Measurements from ENCODE around the gene ASIC4.

The ASIC4 gene

DNA sequence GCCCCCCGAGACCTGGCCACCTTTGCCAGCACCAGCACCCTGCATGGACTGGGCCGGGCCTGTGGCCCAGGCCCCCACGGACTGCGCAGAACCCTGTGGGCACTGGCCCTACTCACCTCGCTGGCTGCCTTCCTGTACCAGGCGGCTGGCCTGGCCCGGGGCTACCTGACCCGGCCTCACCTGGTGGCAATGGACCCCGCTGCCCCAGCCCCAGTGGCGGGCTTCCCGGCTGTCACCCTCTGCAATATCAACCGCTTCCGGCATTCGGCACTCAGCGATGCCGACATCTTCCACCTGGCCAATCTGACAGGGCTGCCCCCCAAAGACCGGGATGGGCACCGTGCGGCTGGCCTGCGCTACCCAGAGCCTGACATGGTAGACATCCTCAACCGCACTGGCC lies 554 bp downstream of the ASIC4 start:
- TF ChIP-seq, protein P1, sequence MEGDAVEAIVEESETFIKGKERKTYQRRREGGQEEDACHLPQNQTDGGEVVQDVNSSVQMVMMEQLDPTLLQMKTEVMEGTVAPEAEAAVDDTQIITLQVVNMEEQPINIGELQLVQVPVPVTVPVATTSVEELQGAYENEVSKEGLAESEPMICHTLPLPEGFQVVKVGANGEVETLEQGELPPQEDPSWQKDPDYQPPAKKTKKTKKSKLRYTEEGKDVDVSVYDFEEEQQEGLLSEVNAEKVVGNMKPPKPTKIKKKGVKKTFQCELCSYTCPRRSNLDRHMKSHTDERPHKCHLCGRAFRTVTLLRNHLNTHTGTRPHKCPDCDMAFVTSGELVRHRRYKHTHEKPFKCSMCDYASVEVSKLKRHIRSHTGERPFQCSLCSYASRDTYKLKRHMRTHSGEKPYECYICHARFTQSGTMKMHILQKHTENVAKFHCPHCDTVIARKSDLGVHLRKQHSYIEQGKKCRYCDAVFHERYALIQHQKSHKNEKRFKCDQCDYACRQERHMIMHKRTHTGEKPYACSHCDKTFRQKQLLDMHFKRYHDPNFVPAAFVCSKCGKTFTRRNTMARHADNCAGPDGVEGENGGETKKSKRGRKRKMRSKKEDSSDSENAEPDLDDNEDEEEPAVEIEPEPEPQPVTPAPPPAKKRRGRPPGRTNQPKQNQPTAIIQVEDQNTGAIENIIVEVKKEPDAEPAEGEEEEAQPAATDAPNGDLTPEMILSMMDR (IDR thresholded peaks at IDR 0.05; ENCODE audit: insufficient read depth, low read depth, low read length, missing control alignments): no peak
- H3K4me3 ChIP-seq (ENCODE audit: low read depth, low read length): no peak overlapping the region
- DNase-seq (ENCODE audit: low read depth): no peak

DNA sequence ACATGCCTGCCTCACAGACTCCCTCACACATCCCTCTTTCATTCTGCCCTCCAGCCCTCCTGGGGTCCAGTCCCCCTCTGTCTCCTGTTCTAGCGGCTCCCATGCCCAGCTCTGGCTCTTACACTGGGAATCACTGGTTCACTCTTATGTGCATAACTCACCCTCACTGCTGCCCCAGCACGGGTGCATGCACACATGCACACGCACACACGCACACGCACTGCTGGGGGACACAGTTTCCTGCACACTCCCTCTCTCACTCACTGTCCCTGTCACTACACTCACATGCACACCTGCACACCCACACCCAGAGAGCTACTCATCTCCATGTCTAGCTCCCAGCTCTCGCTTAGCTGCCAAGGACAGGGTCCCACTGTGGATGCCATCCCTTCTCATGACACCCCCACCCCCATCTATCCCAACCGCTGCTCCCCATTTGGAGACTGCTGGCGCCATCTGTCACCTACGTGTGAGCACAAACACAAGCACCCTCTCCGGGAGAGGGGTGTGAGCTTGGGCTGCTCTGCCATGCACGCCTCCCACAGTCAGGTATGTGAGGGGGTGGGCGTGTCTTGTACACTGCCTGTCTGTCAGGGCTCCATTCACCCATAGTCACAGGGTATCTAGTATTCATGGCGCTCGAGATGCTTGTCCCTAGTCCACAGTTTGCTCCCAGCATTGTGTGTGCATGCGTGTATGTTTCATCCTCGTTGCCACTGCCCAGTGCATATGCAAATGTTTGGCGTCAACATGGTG lies 1.8 kb downstream of the ASIC4 start:
- H3K4me3 ChIP-seq (ENCODE audit: low read depth, low read length): no peak overlapping the region
- no peak for DNase-seq (ENCODE audit: low read depth)
- TF ChIP-seq, protein P1 (IDR thresholded peaks at IDR 0.05; ENCODE audit: insufficient read depth, low read depth, low read length, missing control alignments): no peak

DNA sequence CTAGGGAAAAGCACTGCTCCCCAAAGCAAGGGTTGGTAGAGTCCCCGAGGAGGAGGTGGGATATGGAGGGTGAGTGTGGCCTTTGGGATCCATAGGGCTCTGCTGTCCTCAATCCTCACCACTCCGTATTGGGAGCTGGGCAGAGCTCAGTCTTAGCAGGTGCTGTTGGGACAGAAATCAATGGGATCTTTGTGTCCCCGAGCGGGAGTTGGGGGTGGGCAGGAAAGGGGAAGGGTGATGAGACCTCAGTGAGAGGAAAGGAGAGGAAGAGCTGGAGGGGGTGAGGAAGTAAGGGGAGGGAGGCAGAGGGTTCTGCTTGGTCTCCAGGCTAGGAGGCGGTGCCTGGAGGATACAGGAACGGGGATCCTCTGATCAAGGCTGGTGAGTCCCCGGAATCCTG lies 2.6 kb downstream of the ASIC4 start:
- no peak for DNase-seq (ENCODE audit: low read depth)
- H3K4me3 ChIP-seq (ENCODE audit: low read depth, low read length): no peak overlapping the region
- TF ChIP-seq, protein P1 (IDR thresholded peaks at IDR 0.05; ENCODE audit: insufficient read depth, low read depth, low read length, missing control alignments): no peak

DNA sequence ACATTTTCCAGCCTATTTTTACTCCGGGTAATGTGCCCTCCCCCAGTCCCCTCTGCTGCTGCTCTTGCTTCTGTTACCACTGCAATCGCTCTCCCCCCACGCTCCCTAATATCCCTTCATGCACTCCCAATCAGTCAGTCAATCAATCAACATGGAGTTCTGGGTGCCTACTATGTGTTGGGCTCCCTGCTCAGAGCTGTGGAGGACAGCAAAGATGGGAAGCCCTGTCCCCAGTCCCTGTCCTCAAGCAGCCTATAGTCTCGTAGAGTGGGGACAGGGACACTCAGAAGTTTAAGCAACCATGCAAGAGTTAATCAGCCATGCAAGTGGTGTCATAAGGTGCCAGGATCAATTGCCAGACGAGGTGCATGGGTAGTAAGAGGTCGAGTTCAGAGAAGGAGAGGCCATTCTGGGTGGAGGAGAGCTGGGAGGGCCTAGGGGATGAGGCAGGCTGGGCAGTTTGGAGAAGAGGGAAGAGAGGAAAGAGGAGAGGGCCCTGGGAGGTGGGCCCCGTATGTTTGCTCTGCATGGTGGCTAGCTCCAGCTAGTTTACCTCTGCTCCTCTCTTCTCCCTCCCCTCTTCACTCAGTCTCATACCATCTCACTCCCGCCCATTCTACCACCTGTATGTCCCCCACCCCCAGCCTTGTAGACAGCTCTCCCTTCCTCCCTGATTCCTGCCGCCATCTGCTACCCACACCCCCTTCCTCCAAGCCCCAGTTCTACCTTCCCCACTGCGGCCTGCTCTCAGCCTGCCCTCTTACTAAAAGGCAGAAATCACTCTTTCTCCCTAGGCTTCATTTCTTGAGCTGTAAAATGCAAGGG lies 3.9 kb downstream of the ASIC4 start:
- no peak for DNase-seq (ENCODE audit: low read depth)
- no peak overlapping the region for H3K4me3 ChIP-seq (ENCODE audit: low read depth, low read length)
- TF ChIP-seq, protein P1 (IDR thresholded peaks at IDR 0.05; ENCODE audit: insufficient read depth, low read depth, low read length, missing control alignments): no peak

DNA sequence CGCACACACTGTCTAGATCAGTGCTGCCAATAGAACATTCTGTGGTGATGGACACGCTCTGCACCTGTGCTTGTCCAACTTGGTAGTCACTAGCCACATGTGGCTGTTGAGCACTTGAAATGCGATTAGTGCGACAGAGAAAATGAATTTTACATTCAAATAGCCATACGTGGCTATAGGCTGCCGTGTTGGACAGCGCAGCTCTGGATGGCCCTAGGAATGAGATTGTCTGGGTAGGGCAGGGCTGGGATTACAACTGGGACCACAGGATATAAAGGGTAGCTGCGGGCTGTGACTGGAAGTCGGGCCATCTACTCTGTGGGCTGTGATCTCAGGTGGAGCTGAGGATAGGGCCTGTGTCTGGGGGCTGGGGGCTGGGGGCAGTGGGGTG lies 5.2 kb downstream of the ASIC4 start:
- H3K4me3 ChIP-seq (ENCODE audit: low read depth, low read length): no peak overlapping the region
- TF ChIP-seq, protein P1 (IDR thresholded peaks at IDR 0.05; ENCODE audit: insufficient read depth, low read depth, low read length, missing control alignments): no peak
- DNase-seq (ENCODE audit: low read depth): no peak

DNA sequence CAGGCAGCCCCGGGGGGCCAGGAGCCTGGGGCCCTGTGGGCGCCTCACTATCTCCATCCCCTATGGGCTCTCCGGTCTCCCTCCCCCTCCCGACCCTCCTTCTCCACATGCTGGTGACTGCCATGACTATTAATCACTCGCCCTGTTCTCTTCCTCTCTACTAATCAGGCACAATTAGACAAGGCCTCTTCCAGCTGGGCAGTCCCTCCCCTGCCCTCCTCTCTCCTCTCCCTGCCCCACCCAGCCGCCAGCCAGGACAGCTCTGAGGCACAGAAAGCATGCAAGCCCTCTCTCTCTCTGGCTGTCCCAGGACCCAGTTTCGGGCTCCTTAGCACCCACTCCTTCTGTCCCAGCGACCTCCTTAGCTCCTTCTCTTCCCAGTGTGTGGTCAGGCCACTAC lies 5.8 kb downstream of the ASIC4 start:
- DNase-seq (ENCODE audit: low read depth): no peak
- H3K4me3 ChIP-seq (ENCODE audit: low read depth, low read length): no peak overlapping the region
- TF ChIP-seq, protein P1 (IDR thresholded peaks at IDR 0.05; ENCODE audit: insufficient read depth, low read depth, low read length, missing control alignments): no peak

All from GM12865 (cell line).